ENCODE measurements around the gene MRPL20.

Gene MRPL20

GRCh38 chr1:1427820-1428148, 20.7 kb upstream of the MRPL20 start:
- H3K27ac ChIP-seq (ENCODE audit: low read depth, low read length): no peak overlapping the region
- no peak overlapping the region for H3K4me3 ChIP-seq (ENCODE audit: low read length)
- no peak overlapping the region for H3K4me2 ChIP-seq (ENCODE audit: low read length)

GRCh38 chr1:1427106-1427819, 20.2 kb upstream of the MRPL20 start:
- Histone ChIP-seq H3K4me2 (ENCODE audit: low read length) (no peak overlapping the region), H3K9me3 (ENCODE audit: control insufficient read depth, insufficient read depth, low read length) (no peaks in the 10 kb centered on the region), H4K20me1 (ENCODE audit: control insufficient read depth, insufficient read depth, low read depth, low read length) (0 out of 2 replicates have a peak, but pooled peaks cover 3% of the 10 kb centered on the region), H3K9me2 (replicated peaks; ENCODE audit: control insufficient read depth, low read length) (no peaks in the 10 kb centered on the region), H3K27me3 (ENCODE audit: control insufficient read depth, low read length) (peaks cover 25% of the 10 kb centered on the region), H3K4me3 (ENCODE audit: low read length) (no peak overlapping the region), H3F3A (ENCODE audit: control insufficient read depth, insufficient read depth) (no peaks in the 10 kb centered on the region), H3K36me3 (ENCODE audit: control insufficient read depth, low read length) (no peaks in the 10 kb centered on the region), H3K79me2 (ENCODE audit: control insufficient read depth, low read length) (no peaks in the 10 kb centered on the region), H3K4me1 (ENCODE audit: control insufficient read depth, low read length) (no peaks in the 10 kb centered on the region), H3K27ac (ENCODE audit: low read depth, low read length) (no peak overlapping the region)
- no peak for TF ChIP-seq CTCF (IDR thresholded peaks at IDR 0.05; ENCODE audit: low read depth, low read length, poor library complexity, severe bottlenecking)
- TF ChIP-seq EZH2phosphoT487 (IDR thresholded peaks at IDR 0.05; ENCODE audit: borderline replicate concordance, low read length): no peak

More at GRCh38 chr1:1427820-1428148, 20.7 kb upstream of the MRPL20 start:
- H3K27me3 ChIP-seq (ENCODE audit: control insufficient read depth, low read length): peaks cover 25% of the 10 kb centered on the region
- TF ChIP-seq EZH2phosphoT487 (IDR thresholded peaks at IDR 0.05; ENCODE audit: borderline replicate concordance, low read length) (no peak), CTCF (IDR thresholded peaks at IDR 0.05; ENCODE audit: low read depth, low read length, poor library complexity, severe bottlenecking) (no peak)
- no peaks in the 10 kb centered on the region for H3K9me3 ChIP-seq (ENCODE audit: control insufficient read depth, insufficient read depth, low read length)
- H3F3A ChIP-seq (ENCODE audit: control insufficient read depth, insufficient read depth): no peaks in the 10 kb centered on the region
- H4K20me1 ChIP-seq (ENCODE audit: control insufficient read depth, insufficient read depth, low read depth, low read length): 0 out of 2 replicates have a peak, but pooled peaks cover 3% of the 10 kb centered on the region
- no peaks in the 10 kb centered on the region for H3K36me3 ChIP-seq (ENCODE audit: control insufficient read depth, low read length)
- H3K4me1 ChIP-seq (ENCODE audit: control insufficient read depth, low read length): no peaks in the 10 kb centered on the region
- no peaks in the 10 kb centered on the region for H3K9me2 ChIP-seq (replicated peaks; ENCODE audit: control insufficient read depth, low read length)
- H3K79me2 ChIP-seq (ENCODE audit: control insufficient read depth, low read length): no peaks in the 10 kb centered on the region

GRCh38 chr1:1426496-1427105, 19.5 kb upstream of the MRPL20 start:
- Histone ChIP-seq H3K27me3 (ENCODE audit: control insufficient read depth, low read length) (peaks cover 27% of the 10 kb centered on the region), H3F3A (ENCODE audit: control insufficient read depth, insufficient read depth) (no peaks in the 10 kb centered on the region), H3K79me2 (ENCODE audit: control insufficient read depth, low read length) (no peaks in the 10 kb centered on the region), H3K9me2 (replicated peaks; ENCODE audit: control insufficient read depth, low read length) (no peaks in the 10 kb centered on the region), H3K4me1 (ENCODE audit: control insufficient read depth, low read length) (no peaks in the 10 kb centered on the region), H3K36me3 (ENCODE audit: control insufficient read depth, low read length) (no peaks in the 10 kb centered on the region), H4K20me1 (ENCODE audit: control insufficient read depth, insufficient read depth, low read depth, low read length) (0 out of 2 replicates have a peak, but pooled peaks cover 3% of the 10 kb centered on the region), H3K27ac (ENCODE audit: low read depth, low read length) (no peak overlapping the region), H3K9me3 (ENCODE audit: control insufficient read depth, insufficient read depth, low read length) (no peaks in the 10 kb centered on the region), H3K4me2 (ENCODE audit: low read length) (no peak overlapping the region), H3K4me3 (ENCODE audit: low read length) (no peak overlapping the region)
- TF ChIP-seq CTCF (IDR thresholded peaks at IDR 0.05; ENCODE audit: low read depth, low read length, poor library complexity, severe bottlenecking): no peak
- TF ChIP-seq EZH2phosphoT487 (IDR thresholded peaks at IDR 0.05; ENCODE audit: borderline replicate concordance, low read length): no peak
